SKM-1 (cell line): Measurements from ENCODE around the gene GPHN.
"Not testable (repeated sequence)": the region's sequence is repeated elsewhere in the genome, so short reads cannot be mapped to it uniquely, and the experiment has no call there.

Source experiments
- DNase-seq: peaks from one replicate; lab custom pipeline; 2025; ENCODE audit not compliant: unreplicated experiment; lab: John Stamatoyannopoulos, UW

GPHN gene

DNA sequence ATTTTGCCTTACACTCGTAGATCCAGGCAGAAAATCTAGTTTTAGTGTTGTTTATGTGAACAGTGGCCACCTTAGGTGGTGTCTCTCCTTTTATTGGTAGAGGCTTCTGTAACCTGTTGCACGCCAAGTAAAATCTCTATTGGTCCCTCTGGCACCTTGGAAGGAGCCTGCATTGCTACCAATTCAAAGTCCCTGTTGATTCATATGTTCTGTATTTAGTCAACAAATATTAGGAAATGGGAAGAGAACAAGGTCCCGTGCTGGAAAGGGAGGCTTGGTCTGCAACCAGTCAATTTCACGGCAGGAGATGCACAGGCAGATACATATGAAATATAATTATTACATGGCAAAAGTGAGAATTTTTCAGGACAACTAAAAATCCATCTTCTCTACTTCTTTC is 6.4 kb upstream of the GPHN start:
- DNase-seq = no peak

DNA sequence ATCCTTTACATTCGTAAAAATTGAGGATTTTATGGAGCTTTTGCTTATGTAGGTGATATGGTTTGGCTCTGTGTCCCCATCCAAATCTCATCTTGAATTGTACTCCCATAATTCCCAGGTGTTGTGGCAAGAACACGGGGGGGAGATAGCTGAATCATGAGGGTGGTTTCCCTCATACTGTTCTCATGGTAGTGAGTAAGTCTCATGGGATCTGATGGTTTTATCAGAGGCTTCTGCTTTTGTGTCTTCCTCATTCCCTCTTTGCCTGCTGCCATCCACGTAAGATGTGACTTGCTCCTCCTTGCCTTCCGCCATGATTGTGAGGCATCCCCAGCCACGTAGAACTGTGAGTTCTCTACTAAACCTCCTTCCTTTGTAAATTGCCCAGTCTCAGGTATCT is 5.1 kb upstream of the GPHN start:
- not testable (repeated sequence) for DNase-seq

DNA sequence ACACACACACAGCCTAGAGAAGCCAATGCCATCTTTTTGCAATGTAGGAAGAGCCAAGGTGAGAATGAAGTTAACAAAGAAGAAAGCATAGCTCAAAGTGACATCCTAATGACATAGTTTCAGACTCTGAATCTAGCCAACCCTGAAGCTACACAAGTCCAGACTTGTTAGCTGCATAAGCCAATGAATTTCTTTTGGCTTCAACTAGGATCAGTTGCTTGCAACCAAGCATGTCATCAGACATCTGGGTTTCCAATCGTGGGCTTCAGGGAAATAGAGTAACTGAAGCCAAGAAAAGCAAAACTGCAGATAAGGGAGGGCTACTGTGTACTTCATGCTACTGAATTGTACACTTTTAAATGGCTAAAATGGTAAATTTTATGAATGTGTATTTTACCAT is 4.4 kb upstream of the GPHN start:
- DNase-seq = no peak

DNA sequence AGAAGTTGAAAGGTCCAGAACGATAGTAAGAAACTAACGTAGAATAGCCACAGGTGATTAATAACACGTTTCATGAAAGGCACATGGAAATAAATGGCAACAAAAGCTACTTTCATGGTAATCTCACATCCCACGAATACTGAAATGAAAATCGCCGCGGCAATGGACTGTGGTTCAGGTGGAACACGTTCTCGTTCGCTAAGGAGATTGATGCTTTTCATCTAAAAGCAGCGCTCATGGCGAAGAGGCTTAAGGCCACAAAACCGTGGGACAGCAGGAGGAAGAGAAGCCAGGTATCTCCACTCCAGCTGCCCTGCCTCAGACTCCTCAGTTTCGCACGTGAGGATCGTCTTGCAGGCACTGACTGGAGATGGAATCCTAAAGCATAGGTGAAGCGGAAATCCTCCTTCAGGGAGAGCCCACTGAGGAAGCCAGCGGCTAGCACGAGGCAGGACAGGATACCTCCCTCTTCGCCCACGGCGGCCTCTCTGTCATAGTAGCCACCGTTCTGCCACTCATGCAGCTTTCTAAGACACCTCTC is 696 bp upstream of the GPHN start:
- DNase-seq = no peak

DNA sequence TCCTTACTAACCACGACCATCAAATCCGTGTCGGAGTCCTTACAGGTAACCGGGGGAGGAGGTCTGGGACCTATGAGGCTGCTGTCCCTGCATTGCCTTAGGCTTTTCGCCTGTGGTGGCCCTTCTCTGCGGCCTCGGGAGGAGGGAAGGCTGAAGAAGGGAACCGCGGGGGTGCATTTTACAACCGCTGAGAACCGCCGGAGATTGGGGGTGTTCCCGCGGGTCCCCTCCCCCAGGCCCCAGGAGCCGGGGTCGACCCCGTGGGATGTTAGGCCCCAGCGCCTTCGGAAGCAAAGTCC is 549 bp downstream of the GPHN start:
- DNase-seq = no peak

DNA sequence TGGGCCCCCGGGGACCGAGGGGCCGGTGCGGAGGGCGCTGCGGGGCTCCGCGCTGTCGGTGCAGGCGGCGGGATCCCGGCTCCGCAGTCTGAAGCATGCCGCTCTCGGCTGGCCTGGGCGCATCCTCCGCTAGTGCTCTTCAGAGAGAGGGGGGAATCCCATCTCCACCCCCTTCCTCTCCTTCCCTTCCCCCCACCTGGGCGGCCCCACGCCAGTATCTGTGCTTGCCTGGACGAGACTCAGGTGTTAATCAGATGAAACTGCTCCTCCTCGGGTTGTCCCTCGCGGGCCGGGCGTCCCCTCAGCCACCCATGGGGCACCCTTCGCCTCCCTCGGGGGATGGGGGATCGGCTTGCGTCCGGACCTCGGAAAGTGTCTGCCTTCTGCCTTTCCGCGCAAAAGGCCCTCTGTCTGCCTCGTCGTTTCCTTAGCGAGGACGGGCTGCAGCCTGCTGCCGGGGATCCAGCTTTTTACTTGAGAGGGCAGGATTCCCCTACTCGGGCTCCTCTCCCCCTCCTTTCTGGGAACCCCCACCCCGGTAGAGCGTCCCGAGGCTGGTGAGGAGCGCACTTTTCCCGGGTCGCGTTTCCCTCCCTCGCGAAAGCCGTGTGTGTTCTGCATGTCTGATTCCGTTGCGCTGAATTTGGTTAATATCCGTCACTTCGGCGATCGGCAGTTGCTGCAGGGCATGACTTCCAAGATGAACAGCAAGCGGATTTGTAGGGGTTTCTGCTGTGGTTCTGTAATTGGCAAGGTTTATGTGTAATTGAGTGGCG is 1.1 kb downstream of the GPHN start:
- no peak for DNase-seq

DNA sequence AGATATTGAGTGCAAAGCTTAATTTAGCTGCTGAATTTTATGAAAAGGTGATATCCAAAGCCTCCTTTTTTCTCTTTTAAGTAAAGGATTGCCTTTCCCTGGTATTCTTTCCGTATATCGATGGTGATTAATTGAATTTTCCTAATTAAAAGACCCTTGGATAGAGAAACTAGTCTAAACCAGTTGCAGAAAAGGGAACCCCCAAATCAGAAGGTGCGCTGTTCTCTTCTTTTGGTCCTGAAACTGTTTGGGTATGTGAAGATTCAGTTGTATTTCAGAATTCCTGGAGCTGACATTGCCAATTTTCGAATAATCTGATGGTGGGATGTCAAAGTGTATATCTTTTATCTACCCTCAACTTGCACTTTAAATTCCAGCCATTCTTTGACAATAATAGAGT is 1.9 kb downstream of the GPHN start:
- DNase-seq = no peak

DNA sequence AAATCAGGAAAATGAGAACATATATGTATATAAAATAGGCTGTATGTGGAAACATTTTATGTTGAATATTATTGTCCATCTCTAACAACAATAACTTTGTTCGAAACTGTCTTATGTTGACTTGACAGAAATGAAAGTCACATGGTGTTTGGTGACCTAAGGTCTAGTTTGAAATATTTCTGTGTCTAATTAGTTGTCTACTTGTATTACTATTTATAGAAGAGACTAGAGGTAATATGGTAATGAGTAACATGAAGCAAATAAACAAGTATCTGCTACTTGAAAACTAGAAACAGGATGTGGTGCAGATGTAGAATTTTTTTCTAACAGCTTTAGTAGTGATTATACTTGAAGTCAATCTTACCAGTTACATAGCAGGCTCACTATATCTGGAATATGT is 3.9 kb downstream of the GPHN start:
- DNase-seq = no peak

DNA sequence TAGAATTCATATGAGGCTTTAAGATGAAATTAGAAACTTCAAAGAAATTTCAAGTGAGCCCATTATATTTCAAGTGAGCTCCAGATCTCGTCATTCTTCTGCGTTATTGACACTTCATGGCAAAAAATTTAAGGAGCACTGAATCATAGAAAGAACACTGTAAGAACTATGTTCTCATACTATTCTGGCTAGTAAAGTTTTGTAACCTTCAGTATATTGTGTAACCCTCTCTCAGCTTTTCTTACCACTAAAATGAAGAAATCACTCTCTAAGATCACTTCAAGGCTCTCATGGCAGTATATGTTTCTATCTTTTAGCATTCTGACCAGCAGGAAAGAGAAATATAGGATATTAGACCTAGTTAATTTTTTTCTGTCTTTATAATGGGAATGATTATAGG is 6.3 kb downstream of the GPHN start:
- peak; percentile 55 for DNase-seq

DNA sequence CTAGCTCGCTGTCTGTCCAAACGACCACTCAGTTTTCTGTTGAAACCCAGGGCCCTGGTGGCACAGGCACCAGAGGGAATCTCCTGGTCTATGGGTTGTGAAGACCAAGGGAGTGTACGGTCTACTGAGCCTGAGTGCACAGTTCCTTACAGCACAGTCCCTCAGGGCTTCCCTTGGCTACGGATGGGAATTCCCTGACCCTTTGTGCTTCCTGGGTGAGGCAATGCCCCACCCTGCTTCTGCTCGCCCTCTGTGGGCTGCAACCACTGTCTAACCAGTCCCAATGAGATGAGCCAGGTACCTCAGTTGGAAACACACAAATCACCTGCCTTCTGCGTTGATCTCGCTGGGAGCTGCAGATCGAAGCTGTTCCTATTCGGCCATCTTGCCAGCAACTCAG is 22.6 kb downstream of the GPHN start:
- DNase-seq = no peak

DNA sequence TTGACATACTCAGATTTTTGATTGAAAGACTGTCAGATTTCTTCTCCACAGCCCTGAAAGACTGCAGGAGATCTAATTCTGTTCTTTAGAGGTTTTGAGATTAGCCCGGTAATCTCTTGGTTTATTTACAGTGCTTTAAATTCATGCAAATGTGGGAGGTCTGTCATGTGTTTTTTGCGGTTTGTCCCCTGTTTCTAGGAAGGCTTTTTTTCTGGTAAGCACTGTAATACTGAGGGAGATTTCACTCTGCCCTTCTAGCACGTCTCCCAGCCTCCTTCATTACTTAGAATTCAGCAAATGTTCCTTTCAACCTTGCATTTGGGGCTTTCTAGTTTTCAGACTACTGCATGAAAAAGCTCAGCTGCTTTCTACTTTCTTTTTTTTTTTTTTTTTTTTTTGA is 31.1 kb downstream of the GPHN start:
- no peak for DNase-seq

DNA sequence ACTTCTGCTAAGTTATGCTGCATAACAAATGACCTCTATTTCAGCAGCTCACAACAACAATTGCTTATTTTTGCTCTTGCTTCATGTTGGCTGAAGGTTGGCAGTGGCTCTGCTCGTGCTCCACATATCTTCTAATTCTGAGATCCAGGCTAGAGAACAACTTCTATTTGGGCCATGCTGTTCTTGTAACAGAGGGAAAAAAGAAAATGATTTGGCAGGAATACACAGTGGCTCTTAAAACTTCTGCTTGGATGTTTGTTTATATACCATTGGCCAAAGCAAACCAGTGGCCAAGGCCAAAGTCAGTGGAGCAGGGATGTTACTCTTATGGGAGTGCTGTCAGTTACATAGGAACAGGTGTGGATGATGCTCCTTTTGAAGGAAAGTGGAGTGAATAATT is 32.1 kb downstream of the GPHN start:
- no peak for DNase-seq

DNA sequence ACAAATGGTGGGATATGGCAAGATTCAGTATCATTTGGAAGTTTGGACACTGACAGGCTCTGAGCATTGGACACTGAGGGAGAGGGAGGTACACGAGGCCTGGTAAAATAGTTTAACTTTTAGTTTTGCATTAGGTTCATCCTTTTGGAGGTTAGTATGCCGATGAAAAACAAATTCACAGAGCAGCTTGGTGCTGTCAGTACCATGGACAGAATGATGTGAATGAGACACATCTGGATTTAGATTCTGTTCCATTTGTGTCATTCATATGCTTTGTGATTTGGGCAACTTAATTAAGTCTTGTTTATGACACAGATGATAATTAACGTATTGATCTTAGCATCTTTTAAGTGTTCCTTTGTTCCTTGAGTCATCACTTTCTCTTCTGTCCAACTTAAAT is 33.7 kb downstream of the GPHN start:
- no peak for DNase-seq

DNA sequence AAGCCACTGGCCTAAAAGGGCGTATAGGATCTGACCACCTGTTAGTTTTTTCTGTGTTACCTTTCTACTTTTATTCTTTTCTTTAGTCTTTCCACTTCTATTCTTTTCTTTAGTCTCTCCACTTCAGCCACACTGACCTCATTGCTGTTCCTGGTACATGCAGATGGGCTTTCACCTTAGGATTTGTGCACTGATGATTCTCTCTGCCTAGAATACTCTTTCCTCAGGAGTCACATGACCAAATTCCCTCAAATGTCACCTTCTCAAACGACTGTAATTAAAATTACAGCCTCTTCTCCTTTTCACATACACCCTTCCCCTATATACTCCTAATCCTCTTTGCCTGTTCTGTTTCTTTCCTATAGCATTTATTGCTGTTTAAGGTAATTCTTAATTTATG is 36.0 kb downstream of the GPHN start:
- DNase-seq = no peak

DNA sequence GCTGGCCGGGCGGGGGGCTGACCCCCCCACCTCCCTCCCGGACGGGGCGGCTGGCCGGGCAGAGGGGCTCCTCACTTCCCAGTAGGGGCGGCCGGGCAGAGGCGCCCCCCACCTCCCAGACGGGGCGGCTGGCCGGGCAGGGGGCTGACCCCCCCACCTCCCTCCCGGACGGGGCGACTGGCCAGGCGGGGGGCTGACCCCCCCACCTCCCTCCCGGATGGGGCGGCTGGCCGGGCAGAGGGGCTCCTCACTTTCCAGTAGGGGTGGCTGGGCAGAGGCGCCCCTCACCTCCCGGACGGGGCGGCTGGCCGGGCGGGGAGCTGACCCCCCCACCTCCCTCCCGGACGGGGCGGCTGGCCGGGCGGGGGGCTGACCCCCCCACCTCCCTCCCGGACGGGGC is 37.2 kb downstream of the GPHN start:
- DNase-seq = not testable (repeated sequence)

DNA sequence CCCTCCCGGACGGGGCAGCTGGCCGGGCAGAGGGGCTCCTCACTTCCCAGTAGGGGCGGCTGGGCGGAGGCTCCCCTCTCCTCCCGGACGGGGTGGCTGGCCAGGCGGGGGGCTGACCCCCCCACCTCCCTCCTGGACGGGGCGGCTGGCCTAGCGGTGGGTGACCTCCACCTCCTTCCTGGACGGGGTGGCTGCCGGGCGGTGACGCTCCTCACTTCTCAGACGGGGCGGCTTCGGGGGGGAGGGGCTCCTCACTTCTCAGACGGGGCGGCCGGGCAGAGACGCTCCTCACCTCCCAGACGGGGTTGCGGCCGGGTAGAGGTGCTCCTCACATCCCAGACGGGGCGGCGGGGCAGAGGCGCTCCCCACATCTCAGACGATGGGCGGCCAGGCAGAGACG is 37.8 kb downstream of the GPHN start:
- not testable (repeated sequence) for DNase-seq

DNA sequence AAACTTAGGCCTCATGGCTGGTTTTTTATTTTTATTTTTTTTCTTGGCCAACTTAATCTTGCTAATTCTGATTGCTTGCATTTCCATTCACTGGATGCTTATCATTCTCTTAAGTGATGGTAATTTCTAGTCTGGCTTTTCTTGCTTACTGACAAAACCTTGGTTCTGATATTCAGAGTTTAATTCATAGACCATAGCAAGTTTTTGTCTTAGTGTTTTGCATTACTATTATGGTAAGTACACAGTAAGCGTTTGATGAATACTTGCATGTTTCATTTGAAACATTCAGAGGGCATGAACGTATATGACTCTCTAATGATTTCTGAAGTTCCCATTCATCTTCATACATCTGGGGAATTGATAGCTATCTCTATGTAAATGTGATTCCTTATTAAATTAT is 55.8 kb downstream of the GPHN start:
- DNase-seq = no peak

DNA sequence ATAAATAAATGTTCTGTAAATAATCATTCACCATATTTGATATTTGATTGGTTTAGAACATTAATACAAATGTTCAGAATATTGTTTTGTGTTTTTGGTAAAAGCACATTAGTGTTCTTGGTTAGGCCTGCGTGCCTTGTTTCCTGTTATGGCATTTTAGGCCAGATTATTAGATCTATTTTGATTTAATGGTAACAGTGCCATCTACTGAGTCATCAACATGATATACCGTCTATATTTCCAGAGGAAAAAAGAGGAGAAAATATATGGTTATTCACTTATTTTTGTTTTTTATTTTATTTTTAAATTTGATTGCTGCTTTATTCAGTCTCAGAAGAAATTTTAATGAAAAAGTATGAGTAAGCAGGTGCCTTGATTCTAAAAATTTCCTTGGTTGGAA is 60.3 kb downstream of the GPHN start:
- no peak for DNase-seq

DNA sequence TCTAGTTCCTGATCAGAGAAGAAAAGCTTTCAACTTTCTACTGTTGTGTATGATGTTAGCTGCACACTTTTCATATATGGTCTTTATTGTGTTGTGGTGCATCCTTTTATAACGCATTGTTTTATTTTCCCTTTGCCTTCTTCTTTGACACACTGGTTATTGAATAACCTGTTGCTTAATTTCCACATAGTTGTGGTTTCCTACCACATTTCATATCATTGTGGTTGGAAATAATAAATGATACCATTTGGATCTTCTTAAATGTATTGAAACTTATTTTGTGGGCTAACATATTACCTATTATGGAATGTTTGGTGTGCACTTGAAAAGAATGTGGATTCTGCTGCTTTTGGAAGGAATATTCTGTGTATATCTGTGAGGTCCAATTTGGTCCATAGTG is 64.9 kb downstream of the GPHN start:
- DNase-seq = no peak

DNA sequence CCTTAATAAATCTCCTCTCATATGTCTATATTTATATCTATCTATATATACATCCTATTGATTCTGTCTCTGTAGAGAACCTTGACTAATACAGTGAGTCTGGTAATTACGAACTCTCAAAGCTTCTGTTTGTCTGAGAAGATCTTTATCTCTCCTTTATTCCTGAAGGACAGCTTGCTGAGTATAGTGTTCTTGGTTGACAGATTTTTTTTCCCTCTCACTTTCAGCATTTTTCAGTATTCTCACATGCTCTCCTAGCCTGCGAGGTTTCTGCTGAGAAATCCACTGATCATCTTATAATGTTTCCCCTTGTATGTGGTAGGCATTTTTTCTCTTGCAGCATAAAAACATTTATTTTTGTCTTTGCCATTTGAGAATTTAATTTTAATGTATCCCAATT is 67.1 kb downstream of the GPHN start:
- no peak for DNase-seq

DNA sequence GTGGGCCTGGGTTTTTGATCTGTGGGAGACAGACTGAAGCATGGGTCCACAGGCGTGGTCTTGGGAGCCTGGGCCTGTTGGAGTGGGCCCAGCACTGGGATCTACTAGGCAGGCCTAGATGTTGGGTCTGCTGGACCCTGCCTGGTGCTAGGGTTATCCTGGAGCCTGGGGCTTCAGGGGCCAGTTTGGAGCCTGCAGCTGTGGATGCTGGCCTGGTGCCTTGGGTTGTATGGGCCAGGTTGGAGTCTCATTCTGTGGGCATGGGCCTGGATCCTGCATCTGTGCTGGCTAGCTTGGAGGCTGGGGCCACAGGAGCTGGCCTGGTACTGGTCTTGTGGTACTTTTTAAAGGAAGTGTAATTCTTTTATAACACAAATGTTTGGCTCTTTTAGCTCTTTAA is 68.0 kb downstream of the GPHN start:
- DNase-seq = no peak

DNA sequence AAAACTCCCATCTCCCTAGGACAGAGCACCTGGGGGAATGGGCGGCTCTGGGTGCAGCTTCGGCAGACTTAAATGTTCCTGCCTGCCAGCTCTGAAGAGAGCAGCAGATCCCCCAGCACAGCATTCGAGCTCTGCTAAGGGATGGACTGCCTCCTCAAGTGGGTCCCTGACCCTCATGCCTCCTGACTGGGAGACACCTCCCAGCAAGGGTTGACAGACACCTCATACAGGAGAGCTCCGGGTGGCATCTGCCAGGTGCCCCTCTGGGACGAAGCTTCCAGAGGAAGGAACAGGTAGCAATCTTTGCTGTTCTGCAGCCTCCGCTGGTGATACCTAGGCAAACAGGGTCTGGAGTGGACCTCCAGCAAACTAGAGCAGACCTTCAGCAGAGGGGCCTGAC is 79.8 kb downstream of the GPHN start:
- not testable (repeated sequence) for DNase-seq

DNA sequence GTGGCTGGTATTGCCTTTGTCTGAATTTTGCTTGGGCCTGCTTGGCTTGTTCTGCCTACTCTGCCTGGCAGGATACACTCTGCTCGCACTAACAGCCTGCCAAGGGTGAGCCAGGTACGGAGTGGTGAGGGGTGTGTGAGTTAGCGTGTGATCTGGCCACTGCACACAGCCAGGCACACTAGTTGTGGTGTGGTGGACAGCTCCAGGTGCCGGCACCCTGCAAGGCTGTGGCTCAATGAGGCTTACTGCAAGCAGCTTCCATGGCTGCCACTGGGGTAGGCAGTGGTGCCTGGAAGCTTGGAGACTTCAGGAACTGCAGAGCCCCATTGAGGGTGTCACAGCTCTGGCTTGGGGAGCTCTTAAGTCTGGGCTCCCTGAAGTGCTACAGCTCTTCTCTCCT is 87.4 kb downstream of the GPHN start:
- no peak for DNase-seq
